ENCODE measurements around the gene CASP5. TPM values are rescaled to one million over a fixed set of nuclear protein-coding genes. Genes with fewer than 3 reads are reported as not detected.
"Not testable (repeated sequence)": the region's sequence is repeated elsewhere in the genome, so short reads cannot be mapped to it uniquely, and the experiment has no call there.

Gene CASP5
- total and polyA plus RNA-seq, 2 of the 4 experiments (the other 2 are of a cell fraction), result not detected

DNA sequence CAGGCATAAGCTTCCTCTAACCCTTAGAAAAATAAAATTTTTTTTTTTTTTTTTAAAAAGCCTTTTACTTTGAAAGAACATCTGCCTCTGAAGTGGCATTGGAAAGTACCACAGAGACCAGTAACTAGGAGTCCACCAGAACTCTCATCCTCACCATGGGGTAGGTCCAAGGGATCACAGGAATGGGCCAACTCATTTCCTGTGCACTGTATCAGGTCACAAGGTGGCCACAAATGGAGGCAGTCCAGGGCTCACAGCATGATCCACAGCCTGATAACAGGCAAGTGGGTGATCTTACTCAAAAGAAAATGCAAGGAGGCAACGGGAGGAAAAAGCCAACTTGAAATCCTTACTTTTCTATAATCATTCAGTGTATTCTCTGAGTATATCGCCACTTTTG, 46.8 kb upstream of the CASP5 start:
- H3K4me2 ChIP-seq (ENCODE audit: low read depth, low read length); H3K36me3 ChIP-seq (ENCODE audit: control insufficient read depth, insufficient read depth, low read length); H3K4ac ChIP-seq (ENCODE audit: low read depth, low read length); H3K9ac ChIP-seq (ENCODE audit: low read depth, low read length); H3K4me3 ChIP-seq (ENCODE audit: insufficient read depth, low read depth, low read length); H4K8ac ChIP-seq (ENCODE audit: low read depth in 2 of 2, low read length in 2 of 2); H2BK15ac ChIP-seq (ENCODE audit: low read depth, low read length); ATAC-seq (ENCODE audit: low read depth); H3K56ac ChIP-seq (ENCODE audit: extremely low read depth, insufficient read depth, low read length); H3K27ac ChIP-seq (ENCODE audit: insufficient read depth, low read length); H2AK9ac ChIP-seq (replicated peaks; ENCODE audit: low read depth, low read length, poor library complexity); H3K18ac ChIP-seq (ENCODE audit: low read depth, low read length); intact Hi-C loops (cut with micrococcal nuclease); H3K14ac ChIP-seq (replicated peaks; ENCODE audit: low read depth, low read length); H4K91ac ChIP-seq (ENCODE audit: insufficient read depth, low read depth, low read length); H3K27me3 ChIP-seq (ENCODE audit: control insufficient read depth, insufficient read depth, low read length); in situ Hi-C loops (cut with MboI; ENCODE audit: low sequenced_read_pairs); H3K4me1 ChIP-seq (ENCODE audit: control insufficient read depth, insufficient read depth, low read length); H3K23ac ChIP-seq (ENCODE audit: low read depth, low read length); POLR2A ChIA-PET (ENCODE audit: unreplicated experiment); H4K5ac ChIP-seq (ENCODE audit: low read depth, low read length); DNase-seq; H3K9me1 ChIP-seq (ENCODE audit: insufficient read depth, low read length); H3K79me1 ChIP-seq (ENCODE audit: low read depth in 1 of 2, low read length in 2 of 2); dilution Hi-C loops (cut with HindIII; ENCODE audit: low sequenced_read_pairs, unreplicated experiment); H4K20me1 ChIP-seq (ENCODE audit: insufficient read depth, low read length); H2AK5ac ChIP-seq (ENCODE audit: low read depth, low read length); BruUV-seq (replicated peaks); H2BK20ac ChIP-seq (ENCODE audit: low read depth, low read length); H2AFZ ChIP-seq (replicated peaks; ENCODE audit: low read length, poor library complexity); H2BK120ac ChIP-seq (ENCODE audit: low read depth, low read length); H2BK5ac ChIP-seq (ENCODE audit: low read depth, low read length, poor library complexity, severe bottlenecking); H3K9me3 ChIP-seq (ENCODE audit: control insufficient read depth, insufficient read depth, low read length): not testable (repeated sequence)
- WGBS, 2 experiments (ENCODE audit: extremely low coverage in 2 of 2, insufficient read length in 1 of 2), result no CpG with 5 or more reads among the region's 2 CpGs
- CTCF ChIA-PET, result interaction anchor here (0.6 to 0.7 kb wide), 2 partner anchors 810 to 1284 kb away, joined by 3 read pairs; no protein-coding TSS in a partner anchor

DNA sequence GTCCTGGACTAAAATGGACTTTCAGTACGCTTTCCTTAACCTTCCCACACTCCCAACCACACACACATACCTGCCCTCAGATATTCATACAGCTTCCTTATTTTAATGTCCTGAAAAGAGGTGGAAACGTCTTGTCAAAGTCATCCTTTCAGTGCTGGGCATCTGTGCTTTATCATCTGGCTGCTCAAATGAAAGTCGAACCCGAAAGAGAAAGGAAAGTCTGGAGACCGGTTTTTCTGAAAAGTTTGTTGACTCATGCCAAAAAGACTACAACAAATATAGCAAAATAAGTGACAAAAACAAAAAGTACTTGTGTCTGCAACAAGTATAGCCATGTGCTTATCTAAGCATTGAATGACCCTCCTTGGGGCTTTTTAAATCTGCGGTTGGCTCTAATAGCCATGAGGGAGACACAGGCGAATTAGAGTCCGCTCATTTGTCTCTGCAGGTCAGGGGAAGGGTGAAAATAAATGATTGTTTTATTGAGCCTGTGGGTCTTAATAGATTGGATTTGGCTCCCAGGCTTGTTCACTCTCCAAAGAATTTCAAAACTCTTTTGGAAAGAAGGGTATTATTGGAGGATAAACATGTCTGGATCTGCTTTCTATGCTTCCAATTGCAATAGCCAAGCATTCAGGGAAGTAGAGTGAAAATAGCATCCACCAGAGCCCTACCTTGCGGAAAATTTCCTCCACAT, 40.4 kb upstream of the CASP5 start:
- H2AFZ ChIP-seq (replicated peaks; ENCODE audit: low read length, poor library complexity); H3K9me3 ChIP-seq (ENCODE audit: control insufficient read depth, insufficient read depth, low read length); intact Hi-C loops (cut with micrococcal nuclease); H2BK15ac ChIP-seq (ENCODE audit: low read depth, low read length); H3K4me1 ChIP-seq (ENCODE audit: control insufficient read depth, insufficient read depth, low read length); POLR2A ChIA-PET (ENCODE audit: unreplicated experiment); H4K20me1 ChIP-seq (ENCODE audit: insufficient read depth, low read length); H2AK9ac ChIP-seq (replicated peaks; ENCODE audit: low read depth, low read length, poor library complexity); H3K4ac ChIP-seq (ENCODE audit: low read depth, low read length); H2BK5ac ChIP-seq (ENCODE audit: low read depth, low read length, poor library complexity, severe bottlenecking); H3K27me3 ChIP-seq (ENCODE audit: control insufficient read depth, insufficient read depth, low read length); ATAC-seq (ENCODE audit: low read depth); CTCF ChIA-PET; H4K5ac ChIP-seq (ENCODE audit: low read depth, low read length); H3K9me1 ChIP-seq (ENCODE audit: insufficient read depth, low read length); H2BK20ac ChIP-seq (ENCODE audit: low read depth, low read length); H4K8ac ChIP-seq (ENCODE audit: low read depth in 2 of 2, low read length in 2 of 2); H3K4me3 ChIP-seq (ENCODE audit: insufficient read depth, low read depth, low read length); in situ Hi-C loops (cut with MboI; ENCODE audit: low sequenced_read_pairs); H3K9ac ChIP-seq (ENCODE audit: low read depth, low read length); H3K36me3 ChIP-seq (ENCODE audit: control insufficient read depth, insufficient read depth, low read length); H3K27ac ChIP-seq (ENCODE audit: insufficient read depth, low read length); H2BK120ac ChIP-seq (ENCODE audit: low read depth, low read length); dilution Hi-C loops (cut with HindIII; ENCODE audit: low sequenced_read_pairs, unreplicated experiment); H3K56ac ChIP-seq (ENCODE audit: extremely low read depth, insufficient read depth, low read length); DNase-seq; H3K79me1 ChIP-seq (ENCODE audit: low read depth in 1 of 2, low read length in 2 of 2); H2AK5ac ChIP-seq (ENCODE audit: low read depth, low read length); H3K14ac ChIP-seq (replicated peaks; ENCODE audit: low read depth, low read length); BruUV-seq (replicated peaks); H3K23ac ChIP-seq (ENCODE audit: low read depth, low read length); H4K91ac ChIP-seq (ENCODE audit: insufficient read depth, low read depth, low read length): not testable (repeated sequence)
- WGBS, 2 experiments (ENCODE audit: extremely low coverage in 2 of 2, insufficient read length in 1 of 2), result 70% methylated on average over 2 of the region's 9 CpGs; no CpG with 5 or more reads in 1 of the 2 experiments
- H3K18ac ChIP-seq (ENCODE audit: low read depth, low read length), result 0 out of 2 replicates have a peak overlapping the region, but pooled peaks have one; percentile 70
- H3K4me2 ChIP-seq (ENCODE audit: low read depth, low read length), result peak overlapping the region; percentile 65

Measured in IMR-90 (cell line).